Neuron (in vitro differentiated cells): Measurements from ENCODE around the gene NDUFB1.

Experiments used
- H2AFZ ChIP-seq: one replicate; pipeline ENCODE4 v1.6.1; 2013; ENCODE audit warnings: low read depth, mild to moderate bottlenecking, inconsistent platforms, low read length, moderate library complexity
- H3K27me3 ChIP-seq: one replicate; pipeline ENCODE4 v1.6.1; 2013; ENCODE audit warnings: low read length; ENCODE audit not compliant: insufficient read depth
- H3K36me3 ChIP-seq: one replicate; pipeline ENCODE4 v1.6.1; 2013; ENCODE audit warnings: low read length; ENCODE audit not compliant: insufficient read depth
- H3K4me1 ChIP-seq: one replicate; pipeline ENCODE4 v1.6.1; 2013; ENCODE audit warnings: low read length; ENCODE audit not compliant: insufficient read depth
- H3K4me3 ChIP-seq: 2 replicates; pipeline ENCODE4 v1.5.1; 2013; ENCODE audit warnings: mild to moderate bottlenecking, low read length, moderate library complexity
- H3K9me3 ChIP-seq: one replicate; pipeline ENCODE4 v1.6.1; 2013; ENCODE audit warnings: low read length

The NDUFB1 gene

GRCh38 chr14:92121670-92122350 is at the start of gene NDUFB1, which contains the start of gene CPSF2:
TSS of gene NDUFB1 (minus strand) at chr14:92121706. CDS start at chr14:92117637, 4,069 bp downstream.
TSS of gene CPSF2 (plus strand) at chr14:92121969. CDS start at chr14:92130985, 9,016 bp downstream.
- H3K27me3 ChIP-seq: no peaks in the 10 kb centered on the region
- no peaks in the 10 kb centered on the region for H3K9me3 ChIP-seq
- H2AFZ ChIP-seq: peak within 1 kb of the TSS; percentile 81
- H3K4me3 ChIP-seq: peak within 1 kb of the TSS; percentile 93
- H3K4me1 ChIP-seq: peaks cover 5% of the 10 kb centered on the region
- H3K36me3 ChIP-seq: peaks cover 16% of the 10 kb centered on the region

GRCh38 chr14:92164958-92165357 is 43.5 kb upstream of the NDUFB1 start:
- no peaks in the 10 kb centered on the region for H3K4me1 ChIP-seq
- peaks cover 6% of the 10 kb centered on the region for H3K9me3 ChIP-seq
- H3K4me3 ChIP-seq: no peak overlapping the region
- peaks cover 50% of the 10 kb centered on the region for H3K36me3 ChIP-seq
- no peaks in the 10 kb centered on the region for H3K27me3 ChIP-seq
- H2AFZ ChIP-seq: no peak overlapping the region

GRCh38 chr14:92161521-92161920 is 40.0 kb upstream of the NDUFB1 start:
- no peak overlapping the region for H3K4me3 ChIP-seq
- H2AFZ ChIP-seq: no peak overlapping the region
- no peaks in the 10 kb centered on the region for H3K4me1 ChIP-seq
- no peaks in the 10 kb centered on the region for H3K27me3 ChIP-seq
- peaks cover 6% of the 10 kb centered on the region for H3K9me3 ChIP-seq
- H3K36me3 ChIP-seq: peaks cover 81% of the 10 kb centered on the region

- Histone ChIP-seq H3K4me3 (no peak overlapping the region), H3K9me3 (peaks cover 6% of the 10 kb centered on the region), H2AFZ (no peak overlapping the region), H3K36me3 (peaks cover 86% of the 10 kb centered on the region), H3K27me3 (no peaks in the 10 kb centered on the region), H3K4me1 (no peaks in the 10 kb centered on the region)
Observed at GRCh38 chr14:92160619-92161018, 39.1 kb upstream of the NDUFB1 start.

- Histone ChIP-seq H3K9me3 (no peaks in the 10 kb centered on the region), H3K4me1 (no peaks in the 10 kb centered on the region), H3K4me3 (no peak overlapping the region), H3K27me3 (no peaks in the 10 kb centered on the region), H2AFZ (no peak overlapping the region), H3K36me3 (peaks cover 68% of the 10 kb centered on the region)
Observed at GRCh38 chr14:92154283-92154942, 32.9 kb upstream of the NDUFB1 start.

GRCh38 chr14:92153581-92153980 is 32.1 kb upstream of the NDUFB1 start:
- Histone ChIP-seq H3K4me3 (no peak overlapping the region), H3K36me3 (peaks cover 68% of the 10 kb centered on the region), H3K4me1 (no peaks in the 10 kb centered on the region), H3K27me3 (no peaks in the 10 kb centered on the region), H3K9me3 (no peaks in the 10 kb centered on the region), H2AFZ (no peak overlapping the region)

GRCh38 chr14:92144708-92145107 is 23.2 kb upstream of the NDUFB1 start:
- H2AFZ ChIP-seq: no peak overlapping the region
- H3K27me3 ChIP-seq: no peaks in the 10 kb centered on the region
- H3K4me1 ChIP-seq: no peaks in the 10 kb centered on the region
- H3K9me3 ChIP-seq: no peaks in the 10 kb centered on the region
- H3K4me3 ChIP-seq: no peak overlapping the region
- H3K36me3 ChIP-seq: peaks cover 77% of the 10 kb centered on the region

GRCh38 chr14:92143962-92144361 is 22.5 kb upstream of the NDUFB1 start:
- H3K27me3 ChIP-seq: no peaks in the 10 kb centered on the region
- H3K36me3 ChIP-seq: peaks cover 74% of the 10 kb centered on the region
- no peak overlapping the region for H2AFZ ChIP-seq
- H3K4me3 ChIP-seq: no peak overlapping the region
- H3K9me3 ChIP-seq: no peaks in the 10 kb centered on the region
- no peaks in the 10 kb centered on the region for H3K4me1 ChIP-seq

- no peaks in the 10 kb centered on the region for H3K4me1 ChIP-seq
- no peak overlapping the region for H3K4me3 ChIP-seq
- H2AFZ ChIP-seq: no peak overlapping the region
- H3K36me3 ChIP-seq: peaks cover 75% of the 10 kb centered on the region
- H3K9me3 ChIP-seq: no peaks in the 10 kb centered on the region
- H3K27me3 ChIP-seq: no peaks in the 10 kb centered on the region
Observed at GRCh38 chr14:92143309-92143708, 21.8 kb upstream of the NDUFB1 start.

- Histone ChIP-seq H3K4me1 (no peaks in the 10 kb centered on the region), H3K9me3 (no peaks in the 10 kb centered on the region), H2AFZ (no peak overlapping the region), H3K4me3 (no peak overlapping the region), H3K36me3 (peaks cover 79% of the 10 kb centered on the region), H3K27me3 (no peaks in the 10 kb centered on the region)
Observed at GRCh38 chr14:92135269-92135668, 13.8 kb upstream of the NDUFB1 start.

- Histone ChIP-seq H3K4me1 (no peaks in the 10 kb centered on the region), H3K27me3 (no peaks in the 10 kb centered on the region), H2AFZ (no peak overlapping the region), H3K4me3 (no peak overlapping the region), H3K36me3 (peaks cover 83% of the 10 kb centered on the region), H3K9me3 (no peaks in the 10 kb centered on the region)
Observed at GRCh38 chr14:92134456-92134855, 12.9 kb upstream of the NDUFB1 start.

- H3K9me3 ChIP-seq: no peaks in the 10 kb centered on the region
- peaks cover 23% of the 10 kb centered on the region for H3K36me3 ChIP-seq
- H3K4me3 ChIP-seq: peak overlapping the region; percentile 93
- H3K4me1 ChIP-seq: peaks cover 5% of the 10 kb centered on the region
- no peaks in the 10 kb centered on the region for H3K27me3 ChIP-seq
- peak overlapping the region; percentile 81 for H2AFZ ChIP-seq
Observed at GRCh38 chr14:92122761-92123160, 1.3 kb upstream of the NDUFB1 start.

GRCh38 chr14:92122351-92122677 is 808 bp upstream of the NDUFB1 start:
- H3K4me1 ChIP-seq: peaks cover 5% of the 10 kb centered on the region
- no peaks in the 10 kb centered on the region for H3K9me3 ChIP-seq
- peak overlapping the region; percentile 81 for H2AFZ ChIP-seq
- peak overlapping the region; percentile 93 for H3K4me3 ChIP-seq
- H3K27me3 ChIP-seq: no peaks in the 10 kb centered on the region
- H3K36me3 ChIP-seq: peaks cover 18% of the 10 kb centered on the region
